SU-DHL-6 (cell line): ENCODE data around the gene UBE2E2.

ENCODE experiments used
- CTCF ChIP-seq: fragments of 200-600 bp; sonication (generic); IDR thresholded peaks from one replicate; pipeline ENCODE4 v1.5.1; 2017; ENCODE audit warnings: antibody characterized with exemption, mild to moderate bottlenecking, low read length, moderate library complexity; ENCODE audit not compliant: insufficient read depth, poor library complexity, severe bottlenecking
- EZH2phosphoT487 ChIP-seq: fragments of 200-600 bp; sonication (generic), shearing (Covaris generic); conservative IDR thresholded peaks from 2 replicates; pipeline ENCODE4 v1.6.1; 2018; ENCODE audit warnings: mild to moderate bottlenecking, antibody characterized with exemption, low read length, moderate library complexity, mixed read lengths

GRCh38 chr3:23271876-23272741 is 69.0 kb downstream of the UBE2E2 start:
- TF ChIP-seq CTCF: no peak
- TF ChIP-seq EZH2phosphoT487: no peak
